ENCODE data around the gene REXO4.
"Not testable (repeated sequence)": the region's sequence is repeated elsewhere in the genome, so short reads cannot be mapped to it uniquely, and the experiment has no call there.

REXO4 gene

DNA sequence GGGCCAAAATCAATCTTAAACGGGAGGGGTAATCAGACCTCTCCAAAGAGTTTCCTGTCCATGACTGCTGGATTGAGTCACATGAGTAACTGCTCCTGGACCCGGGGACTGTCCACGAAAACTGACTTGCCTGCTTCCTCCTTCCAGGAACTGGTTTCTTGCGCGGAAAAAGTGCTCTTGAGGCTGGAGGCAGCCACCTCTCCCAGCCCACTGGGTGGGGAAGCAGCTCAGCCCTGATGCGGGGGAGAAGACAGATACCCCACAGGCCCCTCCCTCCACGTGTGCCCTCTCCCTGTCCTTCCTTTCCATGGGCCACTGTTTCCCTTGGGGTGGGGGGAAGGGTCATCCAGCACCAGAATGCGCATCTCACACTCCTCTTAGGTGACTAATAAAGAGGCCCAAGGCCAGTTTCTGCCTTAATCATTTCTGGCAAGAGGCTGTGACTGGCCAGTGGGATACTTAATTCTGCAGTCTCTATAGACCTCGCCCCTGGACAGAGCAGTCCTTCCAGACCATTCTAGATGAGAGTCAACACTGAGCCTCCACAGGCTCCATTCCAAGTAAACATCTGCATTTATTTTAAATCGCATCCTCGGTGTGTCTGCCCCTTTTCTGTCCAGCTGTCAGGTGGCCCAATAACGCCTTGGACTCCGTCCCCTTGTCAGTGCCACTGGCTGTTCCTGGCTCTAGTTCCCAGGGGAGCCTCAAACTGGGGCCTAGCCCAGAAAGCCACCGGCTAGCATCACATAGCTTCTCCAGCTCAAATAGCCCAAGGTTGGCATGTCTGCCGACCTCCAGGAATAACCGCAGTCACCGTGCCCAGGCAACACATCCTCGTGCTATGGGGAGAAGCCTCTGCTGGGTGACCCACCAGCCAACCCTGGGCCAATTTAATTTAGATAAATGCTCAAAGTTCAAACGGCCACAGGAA is 12.0 kb downstream of the REXO4 start:
- no peaks in the 10 kb centered on the region for H3K4me1 ChIP-seq (ENCODE audit: control insufficient read depth, insufficient read depth, low read length)
- no peak overlapping the region for H3K9ac ChIP-seq (ENCODE audit: low read length)
- H3K27me3 ChIP-seq (ENCODE audit: control insufficient read depth, insufficient read depth, low read length): no peaks in the 10 kb centered on the region
- no peaks in the 10 kb centered on the region for H3K36me3 ChIP-seq (ENCODE audit: control insufficient read depth, insufficient read depth, low read length)
- H3K4me3 ChIP-seq (ENCODE audit: low read length): no peak overlapping the region
- no peaks in the 10 kb centered on the region for H3K9me3 ChIP-seq (ENCODE audit: control insufficient read depth, low read length)

DNA sequence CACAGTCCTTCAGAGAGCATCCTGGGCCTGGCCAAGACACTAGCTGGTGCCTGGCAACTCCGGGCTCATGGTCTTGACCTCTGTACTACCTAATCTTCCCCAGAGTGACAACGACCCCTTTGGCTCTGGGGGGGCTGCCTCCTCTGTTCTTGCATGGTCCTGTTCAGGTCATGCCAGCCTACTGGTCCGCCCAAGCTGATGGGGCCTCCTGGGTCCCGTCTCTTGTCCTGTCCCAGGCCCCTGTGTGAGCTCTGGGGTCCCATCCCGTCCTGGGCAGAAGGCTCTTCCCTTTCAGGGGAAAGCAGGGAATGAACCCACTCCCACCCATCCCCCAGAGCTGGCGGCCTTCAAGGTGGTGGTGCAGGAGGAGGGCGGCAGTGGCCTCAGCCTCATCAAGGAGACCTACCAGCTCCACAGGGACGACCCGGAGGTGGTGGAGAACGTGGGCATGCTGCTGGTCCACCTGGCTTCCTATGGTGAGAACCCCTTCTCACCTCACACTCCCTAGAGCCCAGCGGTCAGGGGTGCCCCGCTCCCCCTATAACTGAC is 13.3 kb downstream of the REXO4 start:
- Histone ChIP-seq H3K9ac (ENCODE audit: low read length) (no peak overlapping the region), H3K9me3 (ENCODE audit: control insufficient read depth, low read length) (no peaks in the 10 kb centered on the region), H3K36me3 (ENCODE audit: control insufficient read depth, insufficient read depth, low read length) (no peaks in the 10 kb centered on the region), H3K4me1 (ENCODE audit: control insufficient read depth, insufficient read depth, low read length) (no peaks in the 10 kb centered on the region), H3K4me3 (ENCODE audit: low read length) (no peak overlapping the region), H3K27me3 (ENCODE audit: control insufficient read depth, insufficient read depth, low read length) (no peaks in the 10 kb centered on the region)

DNA sequence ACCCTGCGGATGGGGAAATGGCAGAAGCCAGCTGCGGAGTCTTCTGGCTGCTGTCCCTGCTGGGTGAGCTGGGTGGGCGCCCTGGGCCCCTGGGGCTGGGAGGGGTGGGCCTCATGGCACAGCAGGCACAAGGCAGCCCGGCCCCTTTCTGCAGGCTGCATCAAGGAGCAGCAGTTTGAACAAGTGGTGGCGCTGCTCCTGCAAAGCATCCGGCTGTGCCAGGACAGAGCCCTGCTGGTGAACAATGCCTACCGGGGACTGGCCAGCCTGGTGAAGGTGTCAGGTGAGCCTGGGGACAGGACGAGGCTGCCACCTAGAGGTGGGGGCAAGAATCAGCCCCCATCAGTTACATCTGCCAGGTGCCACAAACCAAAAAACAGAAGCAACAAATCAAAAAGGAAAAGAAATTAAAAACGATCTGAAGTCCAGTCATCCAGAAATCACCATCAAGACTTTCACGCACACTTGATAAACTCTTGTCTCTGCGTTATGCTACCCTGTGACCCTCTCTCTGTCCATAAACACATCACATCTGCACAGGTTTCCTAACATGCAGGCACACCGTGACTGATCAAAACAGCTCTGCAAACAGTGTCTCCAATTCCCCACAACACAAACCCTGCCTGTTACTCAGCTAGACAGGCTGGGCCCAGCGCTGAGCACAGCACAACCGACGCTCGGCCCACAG is 13.9 kb downstream of the REXO4 start:
- Histone ChIP-seq H3K36me3 (ENCODE audit: control insufficient read depth, insufficient read depth, low read length) (no peaks in the 10 kb centered on the region), H3K9me3 (ENCODE audit: control insufficient read depth, low read length) (no peaks in the 10 kb centered on the region), H3K9ac (ENCODE audit: low read length) (no peak overlapping the region), H3K4me1 (ENCODE audit: control insufficient read depth, insufficient read depth, low read length) (no peaks in the 10 kb centered on the region), H3K27me3 (ENCODE audit: control insufficient read depth, insufficient read depth, low read length) (no peaks in the 10 kb centered on the region), H3K4me3 (ENCODE audit: low read length) (no peak overlapping the region)

DNA sequence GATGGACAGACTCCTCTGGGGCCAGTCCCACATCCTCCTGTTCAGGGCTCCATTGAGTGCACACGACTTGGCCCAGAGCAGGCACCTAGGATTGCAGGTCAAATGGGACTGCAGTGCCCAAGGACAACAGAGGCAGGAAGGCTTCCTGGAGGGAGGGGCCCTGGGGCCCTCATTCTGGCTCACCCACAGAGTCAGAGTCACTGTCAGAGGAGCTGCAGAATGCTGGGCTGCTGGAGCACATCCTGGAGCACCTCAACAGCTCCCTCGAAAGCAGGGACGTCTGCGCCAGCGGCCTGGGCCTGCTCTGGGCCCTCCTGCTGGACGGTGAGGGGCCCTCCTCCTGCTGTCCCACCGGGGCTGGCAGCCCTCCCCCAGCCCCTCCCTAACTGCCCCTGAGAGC is 15.1 kb downstream of the REXO4 start:
- Histone ChIP-seq H3K36me3 (ENCODE audit: control insufficient read depth, insufficient read depth, low read length) (no peaks in the 10 kb centered on the region), H3K9ac (ENCODE audit: low read length) (no peak overlapping the region), H3K27me3 (ENCODE audit: control insufficient read depth, insufficient read depth, low read length) (no peaks in the 10 kb centered on the region)

DNA sequence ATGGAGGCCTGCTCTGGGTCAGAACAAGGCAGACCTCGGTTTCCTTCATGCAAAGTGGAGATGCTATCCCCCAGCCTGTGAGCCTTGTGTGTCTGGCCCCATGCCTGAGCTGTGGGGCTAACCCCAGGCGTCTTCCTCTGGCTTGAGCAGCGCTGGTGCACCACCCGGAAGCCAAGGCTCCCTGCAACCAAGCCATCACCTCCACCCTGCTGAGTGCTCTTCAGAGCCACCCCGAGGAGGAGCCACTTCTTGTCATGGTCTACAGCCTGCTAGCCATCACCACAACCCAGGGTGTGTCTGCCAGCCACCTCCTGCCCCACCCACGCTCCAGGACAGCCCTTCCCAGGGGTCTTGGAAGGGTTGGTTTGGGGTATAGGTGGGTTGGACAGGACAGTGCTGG is 16.2 kb downstream of the REXO4 start:
- H3K9me3 ChIP-seq (ENCODE audit: control insufficient read depth, low read length): no peaks in the 10 kb centered on the region
- H3K9ac ChIP-seq (ENCODE audit: low read length): no peak overlapping the region
- no peak overlapping the region for H3K4me3 ChIP-seq (ENCODE audit: low read length)
- peaks cover 10% of the 10 kb centered on the region for H3K27me3 ChIP-seq (ENCODE audit: control insufficient read depth, insufficient read depth, low read length)
- H3K4me1 ChIP-seq (ENCODE audit: control insufficient read depth, insufficient read depth, low read length): no peaks in the 10 kb centered on the region
- no peaks in the 10 kb centered on the region for H3K36me3 ChIP-seq (ENCODE audit: control insufficient read depth, insufficient read depth, low read length)

More for the DNA sequence above, 15.1 kb downstream of the REXO4 start:
- Histone ChIP-seq H3K4me1 (ENCODE audit: control insufficient read depth, insufficient read depth, low read length) (no peaks in the 10 kb centered on the region), H3K9me3 (ENCODE audit: control insufficient read depth, low read length) (no peaks in the 10 kb centered on the region), H3K4me3 (ENCODE audit: low read length) (no peak overlapping the region)

DNA sequence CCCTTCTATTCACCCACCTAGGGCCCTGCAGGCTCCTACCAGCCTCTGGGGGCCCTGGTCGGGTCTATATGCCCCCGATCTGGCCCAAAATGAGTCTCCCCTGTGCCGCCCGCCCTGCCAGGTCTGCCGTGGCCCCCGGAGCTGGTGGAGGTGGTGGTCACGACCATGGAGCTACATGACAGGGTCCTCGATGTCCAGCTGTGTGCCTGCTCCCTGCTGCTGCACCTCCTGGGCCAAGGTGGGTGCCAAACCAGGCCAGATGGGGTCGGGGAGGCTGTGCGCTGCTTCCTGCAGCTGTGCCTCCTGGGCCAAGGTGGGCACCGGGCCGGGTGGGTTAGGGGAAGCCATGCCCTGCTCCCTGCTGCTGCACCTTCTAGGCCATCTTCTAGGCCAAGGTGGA is 17.5 kb downstream of the REXO4 start:
- H3K27me3 ChIP-seq (ENCODE audit: control insufficient read depth, insufficient read depth, low read length): peaks cover 16% of the 10 kb centered on the region
- no peaks in the 10 kb centered on the region for H3K4me1 ChIP-seq (ENCODE audit: control insufficient read depth, insufficient read depth, low read length)
- no peaks in the 10 kb centered on the region for H3K36me3 ChIP-seq (ENCODE audit: control insufficient read depth, insufficient read depth, low read length)
- no peak overlapping the region for H3K9ac ChIP-seq (ENCODE audit: low read length)
- H3K9me3 ChIP-seq (ENCODE audit: control insufficient read depth, low read length): no peaks in the 10 kb centered on the region
- no peak overlapping the region for H3K4me3 ChIP-seq (ENCODE audit: low read length)

DNA sequence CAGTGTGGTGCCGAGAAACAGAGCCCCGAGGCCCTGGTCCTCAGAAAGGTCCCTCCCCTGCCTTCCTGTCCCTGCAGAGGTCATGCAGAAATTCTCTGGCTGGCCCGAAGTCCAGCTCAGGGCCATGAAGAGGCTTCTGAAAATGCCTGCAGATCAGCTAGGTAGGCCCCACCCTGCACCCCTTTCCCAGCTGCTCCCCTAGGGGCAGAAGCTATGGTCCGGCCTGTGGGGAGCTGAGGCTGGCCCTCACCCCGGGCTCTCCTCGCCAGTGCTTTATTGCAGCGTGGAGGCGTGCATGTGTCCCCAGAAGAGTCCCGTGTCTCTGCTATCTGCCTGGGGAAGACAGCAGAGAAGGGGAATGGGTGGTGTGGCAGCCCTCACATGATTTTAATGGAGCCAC is 19.9 kb downstream of the REXO4 start:
- Histone ChIP-seq H3K9me3 (ENCODE audit: control insufficient read depth, low read length) (no peaks in the 10 kb centered on the region), H3K4me3 (ENCODE audit: low read length) (no peak overlapping the region), H3K27me3 (ENCODE audit: control insufficient read depth, insufficient read depth, low read length) (peaks cover 33% of the 10 kb centered on the region), H3K9ac (ENCODE audit: low read length) (no peak overlapping the region), H3K36me3 (ENCODE audit: control insufficient read depth, insufficient read depth, low read length) (no peaks in the 10 kb centered on the region), H3K4me1 (ENCODE audit: control insufficient read depth, insufficient read depth, low read length) (no peaks in the 10 kb centered on the region)

DNA sequence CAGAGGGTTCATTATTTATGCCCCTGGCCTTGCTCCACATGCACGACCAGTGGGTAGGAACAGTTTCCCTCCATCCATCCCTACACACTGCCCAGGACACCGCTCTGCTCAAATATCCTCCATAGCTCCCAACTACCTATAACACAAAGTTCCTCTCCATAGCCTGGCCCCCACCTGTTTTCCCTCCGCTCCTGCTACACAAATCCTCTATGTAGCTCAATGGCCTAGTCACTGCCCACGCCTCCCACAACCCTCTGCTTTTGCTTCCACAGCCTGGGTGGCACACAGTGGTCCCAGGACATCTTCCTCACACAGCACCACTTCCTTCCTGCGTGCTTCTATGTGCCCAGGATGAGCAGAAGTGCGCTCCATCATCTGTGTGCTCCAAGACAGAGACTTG is 20.4 kb downstream of the REXO4 start:
- Histone ChIP-seq H3K27me3 (ENCODE audit: control insufficient read depth, insufficient read depth, low read length) (peaks cover 33% of the 10 kb centered on the region), H3K9ac (ENCODE audit: low read length) (no peak overlapping the region), H3K4me1 (ENCODE audit: control insufficient read depth, insufficient read depth, low read length) (no peaks in the 10 kb centered on the region), H3K4me3 (ENCODE audit: low read length) (no peak overlapping the region), H3K9me3 (ENCODE audit: control insufficient read depth, low read length) (no peaks in the 10 kb centered on the region), H3K36me3 (ENCODE audit: control insufficient read depth, insufficient read depth, low read length) (no peaks in the 10 kb centered on the region)

DNA sequence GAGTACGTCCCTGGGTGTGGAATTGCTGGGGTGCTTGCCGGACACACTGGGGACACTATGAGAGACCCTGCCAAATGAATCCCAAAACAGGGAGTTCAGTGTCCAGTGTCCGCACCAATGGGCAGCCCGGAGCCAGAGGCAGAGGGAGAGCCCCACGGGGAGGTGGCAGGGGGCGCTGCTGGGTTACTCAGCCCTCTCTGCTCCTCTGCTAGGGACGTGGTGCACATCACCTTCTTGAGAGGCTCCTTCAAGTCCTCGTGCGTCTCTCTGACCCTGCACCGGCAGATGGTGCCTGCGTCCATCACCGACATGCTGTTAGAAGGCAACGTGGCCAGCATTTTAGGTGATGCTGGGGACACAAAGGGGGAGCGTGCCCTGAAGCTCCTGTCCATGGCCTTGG is 20.9 kb downstream of the REXO4 start:
- H3K9ac ChIP-seq (ENCODE audit: low read length): no peak overlapping the region
- H3K36me3 ChIP-seq (ENCODE audit: control insufficient read depth, insufficient read depth, low read length): no peaks in the 10 kb centered on the region
- H3K27me3 ChIP-seq (ENCODE audit: control insufficient read depth, insufficient read depth, low read length): peaks cover 33% of the 10 kb centered on the region
- H3K4me1 ChIP-seq (ENCODE audit: control insufficient read depth, insufficient read depth, low read length): no peaks in the 10 kb centered on the region
- H3K4me3 ChIP-seq (ENCODE audit: low read length): no peak overlapping the region
- H3K9me3 ChIP-seq (ENCODE audit: control insufficient read depth, low read length): no peaks in the 10 kb centered on the region

DNA sequence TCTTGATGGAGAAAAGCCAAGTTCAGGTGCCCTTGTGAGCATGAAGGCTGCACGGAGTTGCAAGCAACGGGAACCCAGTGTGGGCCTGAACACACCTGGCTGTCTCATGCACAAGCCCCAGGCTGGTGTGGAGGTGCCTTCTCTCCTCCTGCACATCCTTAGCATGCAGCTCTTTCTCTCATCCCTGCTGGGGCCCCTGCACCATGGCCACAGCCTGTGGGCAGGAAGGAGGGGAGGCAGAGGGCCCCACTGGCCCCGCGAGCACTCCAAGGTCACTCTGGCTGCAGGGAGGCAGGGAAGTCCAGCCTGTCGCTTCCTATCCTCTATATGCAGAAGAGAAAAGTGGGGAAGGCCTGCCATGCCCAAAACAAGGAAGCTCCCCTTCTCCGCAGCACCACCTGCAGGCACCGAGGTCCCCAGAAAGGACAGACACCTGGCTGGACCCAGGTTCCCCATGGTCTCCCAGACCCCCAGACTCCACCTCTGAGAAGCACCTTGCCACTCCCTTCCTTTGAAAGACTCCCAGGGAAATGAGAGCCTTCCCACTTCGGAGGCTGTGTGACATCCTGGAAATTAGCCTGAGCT is 23.0 kb downstream of the REXO4 start:
- no peaks in the 10 kb centered on the region for H3K4me1 ChIP-seq (ENCODE audit: control insufficient read depth, insufficient read depth, low read length)
- H3K4me3 ChIP-seq (ENCODE audit: low read length): no peak overlapping the region
- no peaks in the 10 kb centered on the region for H3K9me3 ChIP-seq (ENCODE audit: control insufficient read depth, low read length)
- H3K9ac ChIP-seq (ENCODE audit: low read length): no peak overlapping the region
- H3K27me3 ChIP-seq (ENCODE audit: control insufficient read depth, insufficient read depth, low read length): peaks cover 38% of the 10 kb centered on the region
- H3K36me3 ChIP-seq (ENCODE audit: control insufficient read depth, insufficient read depth, low read length): no peaks in the 10 kb centered on the region

DNA sequence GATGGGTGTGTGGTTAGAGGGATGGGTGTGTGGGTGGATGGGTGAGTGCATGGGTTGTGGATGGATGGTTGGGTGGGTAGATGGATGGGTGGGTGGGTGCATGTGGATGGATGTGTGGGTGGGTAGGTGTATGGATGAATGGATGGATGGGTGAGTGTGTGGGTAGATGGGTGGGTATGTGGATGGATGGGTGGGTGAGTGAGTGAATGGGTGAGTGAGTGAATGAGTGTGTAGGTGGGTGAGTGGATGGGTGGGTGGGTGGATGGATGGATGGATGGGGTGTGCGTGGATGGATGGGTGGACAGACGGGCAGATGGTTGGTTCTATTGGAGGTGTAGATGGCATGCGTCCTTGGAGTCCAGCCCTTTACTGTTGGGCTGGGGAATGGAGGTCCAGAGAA is 24.4 kb downstream of the REXO4 start:
- Histone ChIP-seq H3K36me3 (ENCODE audit: control insufficient read depth, insufficient read depth, low read length) (no peaks in the 10 kb centered on the region), H3K27me3 (ENCODE audit: control insufficient read depth, insufficient read depth, low read length) (peaks cover 38% of the 10 kb centered on the region), H3K4me3 (ENCODE audit: low read length) (no peak overlapping the region), H3K9ac (ENCODE audit: low read length) (no peak overlapping the region), H3K4me1 (ENCODE audit: control insufficient read depth, insufficient read depth, low read length) (no peaks in the 10 kb centered on the region), H3K9me3 (ENCODE audit: control insufficient read depth, low read length) (no peaks in the 10 kb centered on the region)

DNA sequence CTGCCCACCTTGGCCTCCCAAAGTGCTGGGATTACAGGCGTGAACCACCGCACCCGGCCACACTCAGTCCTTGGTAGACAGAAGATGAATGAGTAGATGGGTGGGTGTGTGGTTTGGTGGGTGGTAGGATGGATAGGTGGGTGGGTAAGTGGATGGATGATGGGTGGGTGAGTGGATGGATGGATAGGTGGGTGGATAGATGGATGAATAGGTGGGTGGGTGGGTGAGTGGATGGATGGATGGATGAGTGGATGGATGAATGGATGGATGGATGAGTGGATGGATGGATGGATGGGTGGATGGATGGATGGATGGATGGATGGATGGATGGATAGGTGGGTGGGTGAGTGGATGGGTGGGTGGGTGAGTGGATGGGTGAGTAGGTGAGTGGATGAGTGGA is 25.5 kb downstream of the REXO4 start:
- H3K9ac ChIP-seq (ENCODE audit: low read length); H3K36me3 ChIP-seq (ENCODE audit: control insufficient read depth, insufficient read depth, low read length); H3K4me3 ChIP-seq (ENCODE audit: low read length); H3K4me1 ChIP-seq (ENCODE audit: control insufficient read depth, insufficient read depth, low read length); H3K9me3 ChIP-seq (ENCODE audit: control insufficient read depth, low read length): not testable (repeated sequence)
- peaks cover 34% of the 10 kb centered on the region for H3K27me3 ChIP-seq (ENCODE audit: control insufficient read depth, insufficient read depth, low read length)
